Measurements from ENCODE around the gene ADGRL2. TPM values are rescaled to one million over a fixed set of nuclear protein-coding genes. Genes with fewer than 3 reads are reported as not detected.

Gene ADGRL2
- total RNA-seq, 1 experiment from 2014 or later, result 0.20 TPM

- Histone ChIP-seq H3K9me2 (ENCODE audit: insufficient read depth) (no peaks in the 10 kb centered on the region), H3K9ac (ENCODE audit: low read length) (no peak overlapping the region), H3K4me2 (ENCODE audit: low read length) (no peak overlapping the region), H3K4me1 (ENCODE audit: control insufficient read depth in 1 of 2, insufficient read depth in 2 of 2, low read length in 2 of 2) (no peaks in the 10 kb centered on the region), H3K9me3 (ENCODE audit: control insufficient read depth in 1 of 2, insufficient read depth in 1 of 2, low read depth in 1 of 2, low read length in 2 of 2) (no peaks in the 10 kb centered on the region), H3K4me3 (replicated peaks in 1 of 2; ENCODE audit: low read depth in 1 of 2, low read length in 2 of 2) (no peak overlapping the region), H3K36me3 (ENCODE audit: control insufficient read depth in 1 of 2, insufficient read depth in 2 of 2, low read length in 2 of 2) (no peaks in the 10 kb centered on the region), H3K27ac (ENCODE audit: low read depth, low read length) (no peak overlapping the region), H3K79me2 (ENCODE audit: insufficient read depth, low read length) (no peaks in the 10 kb centered on the region), H2AFZ (ENCODE audit: low read depth, low read length, poor library complexity, severe bottlenecking) (no peak overlapping the region), H3K27me3 (ENCODE audit: insufficient read depth, low read length) (no peaks in the 10 kb centered on the region), H4K20me1 (ENCODE audit: insufficient read depth) (no peaks in the 10 kb centered on the region)
- intact Hi-C loops (cut with micrococcal nuclease), result no loop called here
- DNase-seq (ENCODE audit: low read depth, low spot score) (no peak), ATAC-seq (no peak)
- RAD21 ChIA-PET (ENCODE audit: low non-redundant PET in 1 of 2, low total read pairs in 2 of 2, uncharacterized antibody in 2 of 2, unreplicated experiment in 2 of 2), result no interaction called here
- CTCF ChIA-PET, result no interaction called here
- BruUV-seq (replicated peaks), result no TSS peak
- POLR2A ChIA-PET, result no interaction called here
- no peak for TF ChIP-seq ZNF274 (IDR thresholded peaks at IDR 0.05; ENCODE audit: low read depth, low read length)
Measured at GRCh38 chr1:81936853-81937252, 136.1 kb downstream of the ADGRL2 start.

- BruUV-seq (replicated peaks), result no TSS peak
- Histone ChIP-seq H4K20me1 (ENCODE audit: insufficient read depth) (no peaks in the 10 kb centered on the region), H3K9ac (ENCODE audit: low read length) (no peak overlapping the region), H3K9me2 (ENCODE audit: insufficient read depth) (no peaks in the 10 kb centered on the region), H3K79me2 (ENCODE audit: insufficient read depth, low read length) (no peaks in the 10 kb centered on the region), H3K27me3 (ENCODE audit: insufficient read depth, low read length) (no peaks in the 10 kb centered on the region), H3K4me1 (ENCODE audit: control insufficient read depth in 1 of 2, insufficient read depth in 2 of 2, low read length in 2 of 2) (no peaks in the 10 kb centered on the region), H3K27ac (ENCODE audit: low read depth, low read length) (no peak overlapping the region), H2AFZ (ENCODE audit: low read depth, low read length, poor library complexity, severe bottlenecking) (no peak overlapping the region), H3K4me3 (replicated peaks in 1 of 2; ENCODE audit: low read depth in 1 of 2, low read length in 2 of 2) (no peak overlapping the region), H3K4me2 (ENCODE audit: low read length) (no peak overlapping the region), H3K36me3 (ENCODE audit: control insufficient read depth in 1 of 2, insufficient read depth in 2 of 2, low read length in 2 of 2) (no peaks in the 10 kb centered on the region), H3K9me3 (ENCODE audit: control insufficient read depth in 1 of 2, insufficient read depth in 1 of 2, low read depth in 1 of 2, low read length in 2 of 2) (no peaks in the 10 kb centered on the region)
- ChIA-PET POLR2A (no interaction called here), RAD21 (ENCODE audit: low non-redundant PET in 1 of 2, low total read pairs in 2 of 2, uncharacterized antibody in 2 of 2, unreplicated experiment in 2 of 2) (no interaction called here), CTCF (no interaction called here)
- TF ChIP-seq SIN3A (IDR thresholded peaks at IDR 0.05; ENCODE audit: low read depth), result no peak
- TF ChIP-seq ZNF274 (IDR thresholded peaks at IDR 0.05; ENCODE audit: low read depth, low read length), result no peak
- no peak for TF ChIP-seq EZH2 (IDR thresholded peaks at IDR 0.05)
- no peak for TF ChIP-seq FOSL1 (IDR thresholded peaks at IDR 0.05; ENCODE audit: low read depth)
- ATAC-seq, result no peak
- DNase-seq (ENCODE audit: low read depth, low spot score), result no peak
- intact Hi-C loops (cut with micrococcal nuclease), result no loop called here
Measured at GRCh38 chr1:81937791-81938450, 137.2 kb downstream of the ADGRL2 start.
